Measurements from ENCODE around the gene FAM156A. TPM values are rescaled to one million over a fixed set of nuclear protein-coding genes. Genes with fewer than 3 reads are reported as not detected.
A peak's percentile ranks its signal among the peaks of the same experiment; 100 is the strongest.

Gene FAM156A
- total and polyA plus RNA-seq, 2 of the 4 experiments (the other 2 are of a cell fraction): 7.5 to 39.2 TPM

GRCh38 chrX:52995135-52995986 is 37.0 kb upstream of the FAM156A start:
- in situ Hi-C loops (cut with MboI; ENCODE audit: low sequenced_read_pairs): loop anchor here (25.0 kb wide), 1 partner anchor 408 kb away; no protein-coding TSS in a partner anchor
- 48% methylated on average over 16 of the region's 46 CpGs; no CpG with 5 or more reads in 1 of the 2 experiments for WGBS, 2 experiments (ENCODE audit: extremely low coverage in 2 of 2, insufficient read length in 1 of 2)
- ChIA-PET POLR2A (ENCODE audit: unreplicated experiment) (no interaction called here), CTCF (interaction anchor here (1.3 to 1.4 kb wide), 2 partner anchors 14 to 25 kb away, joined by 3 to 4 read pairs; no protein-coding TSS in a partner anchor)
- Histone ChIP-seq H3K4me2 (ENCODE audit: low read depth, low read length) (peak overlapping the region; percentile 74), H3K9ac (ENCODE audit: low read depth, low read length) (peak overlapping the region; percentile 98), H3K4me3 (ENCODE audit: insufficient read depth, low read depth, low read length) (peak overlapping the region; percentile 85), H3K79me1 (ENCODE audit: low read depth in 1 of 2, low read length in 2 of 2) (peaks cover 0 to 4% of the 10 kb centered on the region in 2 experiments; a peak in 1 of 4 replicates), H3K18ac (ENCODE audit: low read depth, low read length) (peak overlapping the region; percentile 99), H2BK15ac (ENCODE audit: low read depth, low read length) (peak overlapping the region; percentile 98; the same call in 2 of the 3 replicates), H3K27ac (ENCODE audit: insufficient read depth, low read length) (peak overlapping the region; percentile 97), H4K8ac (ENCODE audit: low read depth in 2 of 2, low read length in 2 of 2) (peak overlapping the region; percentile 81 to 100), H3K23ac (ENCODE audit: low read depth, low read length) (peak overlapping the region; percentile 92), H2BK5ac (ENCODE audit: low read depth, low read length, poor library complexity, severe bottlenecking) (peak overlapping the region; percentile 98), H3K4ac (ENCODE audit: low read depth, low read length) (peak overlapping the region; percentile 93), H3K27me3 (ENCODE audit: control insufficient read depth, insufficient read depth, low read length) (peaks cover 10% of the 10 kb centered on the region; the same call in 1 of the 2 replicates), H3K9me3 (ENCODE audit: control insufficient read depth, insufficient read depth, low read length) (peaks cover 2% of the 10 kb centered on the region; the same call in 1 of the 2 replicates), H2BK20ac (ENCODE audit: low read depth, low read length) (peak overlapping the region; percentile 94; the same call in 1 of the 2 replicates), H3K36me3 (ENCODE audit: control insufficient read depth, insufficient read depth, low read length) (no peaks in the 10 kb centered on the region), H3K56ac (ENCODE audit: extremely low read depth, insufficient read depth, low read length) (peak overlapping the region; percentile 97), H2AK9ac (replicated peaks; ENCODE audit: low read depth, low read length, poor library complexity) (peak overlapping the region; percentile 84), H4K91ac (ENCODE audit: insufficient read depth, low read depth, low read length) (peak overlapping the region; percentile 98), H4K20me1 (ENCODE audit: insufficient read depth, low read length) (no peaks in the 10 kb centered on the region), H3K4me1 (ENCODE audit: control insufficient read depth, insufficient read depth, low read length) (0 out of 2 replicates have a peak, but pooled peaks cover 2% of the 10 kb centered on the region), H2AK5ac (ENCODE audit: low read depth, low read length) (peak overlapping the region; percentile 58; the same call in 1 of the 2 replicates), H3K14ac (replicated peaks; ENCODE audit: low read depth, low read length) (peak overlapping the region; percentile 98), H2AFZ (replicated peaks; ENCODE audit: low read length, poor library complexity) (peak overlapping the region; percentile 95), H3K9me1 (ENCODE audit: insufficient read depth, low read length) (no peaks in the 10 kb centered on the region), H4K5ac (ENCODE audit: low read depth, low read length) (peak overlapping the region; percentile 99), H2BK120ac (ENCODE audit: low read depth, low read length) (peak overlapping the region; percentile 99)
- peak; percentile 94 for DNase-seq
- dilution Hi-C loops (cut with HindIII; ENCODE audit: low sequenced_read_pairs, unreplicated experiment): no loop called here
- intact Hi-C loops (cut with micrococcal nuclease): no loop called here
- no TSS peak for BruUV-seq (replicated peaks)
- TF ChIP-seq MAFK (IDR thresholded peaks at IDR 0.05; ENCODE audit: low read depth, low read length): no peak
- TF ChIP-seq, protein P1, sequence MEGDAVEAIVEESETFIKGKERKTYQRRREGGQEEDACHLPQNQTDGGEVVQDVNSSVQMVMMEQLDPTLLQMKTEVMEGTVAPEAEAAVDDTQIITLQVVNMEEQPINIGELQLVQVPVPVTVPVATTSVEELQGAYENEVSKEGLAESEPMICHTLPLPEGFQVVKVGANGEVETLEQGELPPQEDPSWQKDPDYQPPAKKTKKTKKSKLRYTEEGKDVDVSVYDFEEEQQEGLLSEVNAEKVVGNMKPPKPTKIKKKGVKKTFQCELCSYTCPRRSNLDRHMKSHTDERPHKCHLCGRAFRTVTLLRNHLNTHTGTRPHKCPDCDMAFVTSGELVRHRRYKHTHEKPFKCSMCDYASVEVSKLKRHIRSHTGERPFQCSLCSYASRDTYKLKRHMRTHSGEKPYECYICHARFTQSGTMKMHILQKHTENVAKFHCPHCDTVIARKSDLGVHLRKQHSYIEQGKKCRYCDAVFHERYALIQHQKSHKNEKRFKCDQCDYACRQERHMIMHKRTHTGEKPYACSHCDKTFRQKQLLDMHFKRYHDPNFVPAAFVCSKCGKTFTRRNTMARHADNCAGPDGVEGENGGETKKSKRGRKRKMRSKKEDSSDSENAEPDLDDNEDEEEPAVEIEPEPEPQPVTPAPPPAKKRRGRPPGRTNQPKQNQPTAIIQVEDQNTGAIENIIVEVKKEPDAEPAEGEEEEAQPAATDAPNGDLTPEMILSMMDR (conservative IDR thresholded peaks at IDR 0.05; ENCODE audit: low read depth, low read length): peak; percentile 64
- peak; percentile 85; the same call in 1 of the 2 replicates for TF ChIP-seq CHD1 (IDR thresholded peaks at IDR 0.05; ENCODE audit: low read depth, low read length)
- peak; percentile 44; the same call in 1 of the 2 replicates for TF ChIP-seq SMC3 (IDR thresholded peaks at IDR 0.05; ENCODE audit: low read depth, low read length)
- TF ChIP-seq FOS (IDR thresholded peaks at IDR 0.05; ENCODE audit: low read depth, low read length): no peak
- TF ChIP-seq, protein P2, sequence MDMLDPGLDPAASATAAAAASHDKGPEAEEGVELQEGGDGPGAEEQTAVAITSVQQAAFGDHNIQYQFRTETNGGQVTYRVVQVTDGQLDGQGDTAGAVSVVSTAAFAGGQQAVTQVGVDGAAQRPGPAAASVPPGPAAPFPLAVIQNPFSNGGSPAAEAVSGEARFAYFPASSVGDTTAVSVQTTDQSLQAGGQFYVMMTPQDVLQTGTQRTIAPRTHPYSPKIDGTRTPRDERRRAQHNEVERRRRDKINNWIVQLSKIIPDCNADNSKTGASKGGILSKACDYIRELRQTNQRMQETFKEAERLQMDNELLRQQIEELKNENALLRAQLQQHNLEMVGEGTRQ (IDR thresholded peaks at IDR 0.05; ENCODE audit: low read depth, low read length): no peak
- peak; percentile 36; the same call in 1 of the 2 replicates for TF ChIP-seq RAD21 (IDR thresholded peaks at IDR 0.05; ENCODE audit: low read length)
- TF ChIP-seq, protein P3, sequence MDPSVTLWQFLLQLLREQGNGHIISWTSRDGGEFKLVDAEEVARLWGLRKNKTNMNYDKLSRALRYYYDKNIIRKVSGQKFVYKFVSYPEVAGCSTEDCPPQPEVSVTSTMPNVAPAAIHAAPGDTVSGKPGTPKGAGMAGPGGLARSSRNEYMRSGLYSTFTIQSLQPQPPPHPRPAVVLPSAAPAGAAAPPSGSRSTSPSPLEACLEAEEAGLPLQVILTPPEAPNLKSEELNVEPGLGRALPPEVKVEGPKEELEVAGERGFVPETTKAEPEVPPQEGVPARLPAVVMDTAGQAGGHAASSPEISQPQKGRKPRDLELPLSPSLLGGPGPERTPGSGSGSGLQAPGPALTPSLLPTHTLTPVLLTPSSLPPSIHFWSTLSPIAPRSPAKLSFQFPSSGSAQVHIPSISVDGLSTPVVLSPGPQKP (IDR thresholded peaks at IDR 0.05; ENCODE audit: borderline replicate concordance, low read depth, low read length): no peak
- TF ChIP-seq BHLHE40 (IDR thresholded peaks at IDR 0.05; ENCODE audit: low read depth, low read length): peak; percentile 96
- no peak for TF ChIP-seq NFE2L2 (IDR thresholded peaks at IDR 0.05; ENCODE audit: low read depth, low read length)
- no peak for TF ChIP-seq MXI1 (IDR thresholded peaks at IDR 0.05; ENCODE audit: borderline replicate concordance, low read depth, low read length)
- ATAC-seq (ENCODE audit: low read depth): peak; percentile 99

Measured in IMR-90 (cell line).